HG03442 (cell line): ENCODE results near the gene ANGPT4.
"Not testable (repeated sequence)": the region's sequence is repeated elsewhere in the genome, so short reads cannot be mapped to it uniquely, and the experiment has no call there.

Experiments used
- ATAC-seq: cut with Tn5 transposase; IDR thresholded peaks from one replicate; pipeline ENCODE4 v1.9.1; 2021; ENCODE audit warnings: mild to moderate bottlenecking, moderate library complexity; ENCODE audit not compliant: unreplicated experiment

Gene ANGPT4

GRCh38 chr20:878511-879307 lies 37.4 kb downstream of the ANGPT4 start:
- ATAC-seq = no peak

- no peak for ATAC-seq
These were observed 38.3 kb downstream of the ANGPT4 start for GRCh38 chr20:877814-878213.

- no peak for ATAC-seq
These were observed 41.0 kb downstream of the ANGPT4 start for GRCh38 chr20:875115-875514.

GRCh38 chr20:873875-874607 lies 42.1 kb downstream of the ANGPT4 start:
- ATAC-seq = no peak

GRCh38 chr20:872855-873520 lies 43.1 kb downstream of the ANGPT4 start:
- ATAC-seq = no peak

- ATAC-seq = no peak
These were observed 44.2 kb downstream of the ANGPT4 start for GRCh38 chr20:871948-872347.

- ATAC-seq = no peak
These were observed 44.7 kb downstream of the ANGPT4 start for GRCh38 chr20:871436-871835.

- ATAC-seq = no peak
These were observed 45.4 kb downstream of the ANGPT4 start for GRCh38 chr20:870758-871157.

GRCh38 chr20:869606-870005 lies 46.5 kb downstream of the ANGPT4 start:
- ATAC-seq = no peak

- no peak for ATAC-seq
These were observed 47.9 kb downstream of the ANGPT4 start for GRCh38 chr20:868279-868678.

GRCh38 chr20:865440-865839 lies 50.7 kb downstream of the ANGPT4 start:
- ATAC-seq = no peak

GRCh38 chr20:860891-861290 lies 55.2 kb downstream of the ANGPT4 start:
- ATAC-seq = no peak

- ATAC-seq = no peak
These were observed 56.3 kb downstream of the ANGPT4 start for GRCh38 chr20:859751-860231.

- ATAC-seq = no peak
These were observed 58.1 kb downstream of the ANGPT4 start for GRCh38 chr20:858011-858410.

GRCh38 chr20:856361-856775 lies 59.8 kb downstream of the ANGPT4 start:
- ATAC-seq = no peak

GRCh38 chr20:855466-856360 lies 60.4 kb downstream of the ANGPT4 start:
- ATAC-seq = no peak

- no peak for ATAC-seq
These were observed 61.5 kb downstream of the ANGPT4 start for GRCh38 chr20:854601-855000.

- ATAC-seq = no peak
These were observed 62.6 kb downstream of the ANGPT4 start for GRCh38 chr20:853406-853996.

- not testable (repeated sequence) for ATAC-seq
These were observed 67.4 kb downstream of the ANGPT4 start for GRCh38 chr20:848731-849130.

- ATAC-seq = no peak
These were observed 67.9 kb downstream of the ANGPT4 start for GRCh38 chr20:848193-848592.
